ENCODE results near the gene MCFD2.

GRCh38 chr2:46951290-46952064, 35.9 kb upstream of the MCFD2 start:
- TF ChIP-seq EZH2phosphoT487 (IDR thresholded peaks at IDR 0.05; ENCODE audit: low read depth) = no peak
- TF ChIP-seq CTCF (IDR thresholded peaks at IDR 0.05; ENCODE audit: low read depth, low read length) = no peak

Measured in OCI-LY3 (cell line).